Right lobe of liver (tissue), 4 donors: ENCODE measurements around the gene MIP.

Experiments
- CTCF ChIP-seq, 4 donors: fragments of 200-600 bp in 3 of 4; fragments of 450-650 bp in 1 of 4; IDR thresholded peaks; one replicate each; pipeline versions ENCODE4 v1.5.1 to v1.8.0; 2016 to 2022; ENCODE audit warnings: antibody characterized with exemption in 4 of 4, mild to moderate bottlenecking in 2 of 4
- POLR2A ChIP-seq: fragments of 450-650 bp; IDR thresholded peaks from one replicate; pipeline ENCODE4 v1.6.1; 2017; ENCODE audit warnings: antibody characterized with exemption, mild to moderate bottlenecking
- donor health status: DM: no; HTN: no; CAD: no.
- donor health status: DM: no; HTN: no; CAD: no.
- donor health status: DM: no; HTN: yes; CAD: no.

GRCh38 chr12:56487448-56488040, 33.1 kb upstream of the MIP start:
- no peak for TF ChIP-seq CTCF (IDR thresholded peaks at IDR 0.05)
- TF ChIP-seq POLR2A = no peak
